B cell (primary cell): ENCODE data around the gene RUNDC1. TPM values are rescaled to one million over a fixed set of nuclear protein-coding genes. Genes with fewer than 3 reads are reported as not detected.

Experiments
- ATAC-seq: fragments of 200-7000 bp; cut with Tn5 transposase; one replicate; pipeline ENCODE4 v1.10.0; 2021; ENCODE audit warnings: low read depth, mild to moderate bottlenecking, moderate number of reproducible peaks, moderate library complexity
- CTCF ChIA-PET: fragments of 350-600 bp; sonication (Branson Sonifier 250); formaldehyde crosslinking; loops from one replicate; lab custom pipeline; 2021; ENCODE audit warnings: antibody characterized with exemption, inconsistent platforms; lab: Charles Lee
- POLR2A ChIA-PET: fragments of 350-600 bp; sonication (Branson Sonifier 250); formaldehyde crosslinking; loops from one replicate; lab custom pipeline; 2021; ENCODE audit warnings: antibody characterized with exemption; lab: Charles Lee
- DNase-seq: peaks from one replicate; pipeline ENCODE4 v3.0.0; 2013
- H2AFZ ChIP-seq: 2 replicates; pipeline ENCODE4 v1.6.1; 2012; ENCODE audit warnings: mild to moderate bottlenecking, low read depth, low read length; ENCODE audit not compliant: insufficient read depth, poor library complexity, severe bottlenecking
- H3K27ac ChIP-seq, 2 donors: 1 replicate in 1 of 2; 2 replicates in 1 of 2; pipeline ENCODE4 v1.5.1; 2012 to 2013; ENCODE audit warnings: low read length in 2 of 2, mild to moderate bottlenecking in 2 of 2, moderate library complexity in 1 of 2
- H3K27me3 ChIP-seq, 4 experiments: fragments of 200-600 bp in 1 of 4; sonication (generic) in 1 of 4; replicated peaks in 1 of 4; 1 replicate in 2 of 4; 2 replicates in 2 of 4; pipeline versions ENCODE4 v1.6.1 to v1.7.0; 2013 to 2016; ENCODE audit warnings: low read length in 3 of 4, mild to moderate bottlenecking in 2 of 4, mixed read lengths in 1 of 4, moderate library complexity in 1 of 4; ENCODE audit not compliant: insufficient read depth in 4 of 4, control insufficient read depth in 3 of 4; ENCODE audit errors: control extremely low read depth in 1 of 4
- H3K36me3 ChIP-seq, 2 experiments: replicated peaks in 1 of 2; 1 replicate in 1 of 2; 2 replicates in 1 of 2; pipeline versions ENCODE4 v1.6.1 to v1.7.1; 2013; ENCODE audit warnings: low read length in 1 of 2; ENCODE audit not compliant: insufficient read depth in 2 of 2, control insufficient read depth in 1 of 2; ENCODE audit errors: control extremely low read depth in 1 of 2, extremely low read depth in 1 of 2
- H3K4me1 ChIP-seq, 2 donors: fragments of 200-600 bp in 1 of 2; sonication (generic) in 1 of 2; 1 replicate in 1 of 2; 2 replicates in 1 of 2; pipeline versions ENCODE4 v1.5.1 to v1.6.1; 2013 to 2017; ENCODE audit warnings: low read length in 2 of 2; ENCODE audit not compliant: control insufficient read depth in 2 of 2, insufficient read depth in 2 of 2
- H3K4me2 ChIP-seq: replicated peaks from 2 replicates; pipeline ENCODE3; 2012; ENCODE audit warnings: mild to moderate bottlenecking, low read depth, low read length; ENCODE audit not compliant: poor library complexity, severe bottlenecking
- H3K4me3 ChIP-seq, 5 experiments: fragments of 200-600 bp in 1 of 5; sonication (generic) in 1 of 5; 1 replicate in 3 of 5; 2 replicates in 2 of 5; pipeline versions ENCODE4 v1.5.1 to v1.7.0; 2011 to 2016; ENCODE audit warnings: low read length in 4 of 5, mild to moderate bottlenecking in 4 of 5, low read depth in 2 of 5, control low read depth in 1 of 5, moderate library complexity in 1 of 5; ENCODE audit not compliant: insufficient read depth in 1 of 5; ENCODE audit errors: control extremely low read depth in 1 of 5, extremely low read depth in 1 of 5
- H3K79me2 ChIP-seq: fragments of 200-600 bp; sonication (generic); one replicate; pipeline ENCODE4 v1.6.0; 2016; ENCODE audit warnings: low read length; ENCODE audit not compliant: control insufficient read depth, insufficient read depth
- H3K9ac ChIP-seq: fragments of 200-600 bp; sonication (generic); 2 replicates; pipeline ENCODE4 v1.6.1; 2017; ENCODE audit warnings: mild to moderate bottlenecking, low read length, moderate library complexity
- H3K9me3 ChIP-seq, 3 donors: one replicate each; pipeline versions ENCODE4 v1.6.1 to v1.7.1; 2013; ENCODE audit warnings: low read length in 2 of 3; ENCODE audit not compliant: control insufficient read depth in 2 of 3, insufficient read depth in 1 of 3; ENCODE audit errors: control extremely low read depth in 1 of 3
- H4K20me1 ChIP-seq: 2 replicates; pipeline ENCODE4 v1.6.0; 2012; ENCODE audit warnings: mild to moderate bottlenecking, low read length; ENCODE audit not compliant: insufficient read depth, control insufficient read depth, poor library complexity, severe bottlenecking
- H3K27ac Mint-ChIP-seq: one replicate; pipeline ENCODE4 v1.8.0; 2021; ENCODE audit warnings: mixed read lengths
- H3K27me3 Mint-ChIP-seq: one replicate; pipeline ENCODE4 v1.8.0; 2021; ENCODE audit warnings: mixed read lengths
- H3K4me1 Mint-ChIP-seq: one replicate; pipeline ENCODE4 v1.8.0; 2021; ENCODE audit warnings: mixed read lengths
- H3K4me3 Mint-ChIP-seq: one replicate; pipeline ENCODE4 v1.8.0; 2021; ENCODE audit warnings: mixed read lengths
- H3K9me3 Mint-ChIP-seq: one replicate; pipeline ENCODE4 v1.8.0; 2022; ENCODE audit warnings: mixed read lengths; ENCODE audit not compliant: insufficient read depth
- EZH2 ChIP-seq: IDR thresholded peaks from 2 replicates; pipeline ENCODE4 v1.6.1; 2012; ENCODE audit warnings: borderline replicate concordance, low read depth, mild to moderate bottlenecking, moderate library complexity, low read length; ENCODE audit not compliant: insufficient read depth, poor library complexity, severe bottlenecking
- WGBS: methylation state at CpG from one replicate; pipeline ENCODE4 v1.1.5; 2013; ENCODE audit warnings: missing lambda C conversion rate; ENCODE audit not compliant: insufficient coverage; 5-methylcytosine and 5-hydroxymethylcytosine counted together
- intact Hi-C: fragments of 100-400 bp; cut with micrococcal nuclease; formaldehyde crosslinking; loops from one replicate; pipeline ENCODE4 v1.10.0; 2022
- polyA plus RNA-seq: library from polyadenylated mRNA; depleted of rRNA; stranded (reverse); fragments of >200 nt; gene quantifications from 2 replicates; pipeline ENCODE4 v1.2.3, GENCODE V29; 2012
- total RNA-seq, 2 donors: library from RNA; stranded (reverse); fragments of 120-200 nt in 1 of 2; gene quantifications; 1 replicate in 1 of 2; 2 replicates in 1 of 2; pipeline versions ENCODE4 v1.2.3 to v1.2.4, GENCODE V29; 2013 to 2022
- TF ChIP-seq, protein P1 (sequence below): fragments of 200-600 bp; IDR thresholded peaks from one replicate; pipeline ENCODE4 v1.8.0; 2022; ENCODE audit warnings: antibody characterized with exemption, mild to moderate bottlenecking

Gene RUNDC1
- total and polyA plus RNA-seq, 2 donors (not counting 1 experiment from before 2014, with no cell fraction given): 14.6 to 43.7 TPM

DNA sequence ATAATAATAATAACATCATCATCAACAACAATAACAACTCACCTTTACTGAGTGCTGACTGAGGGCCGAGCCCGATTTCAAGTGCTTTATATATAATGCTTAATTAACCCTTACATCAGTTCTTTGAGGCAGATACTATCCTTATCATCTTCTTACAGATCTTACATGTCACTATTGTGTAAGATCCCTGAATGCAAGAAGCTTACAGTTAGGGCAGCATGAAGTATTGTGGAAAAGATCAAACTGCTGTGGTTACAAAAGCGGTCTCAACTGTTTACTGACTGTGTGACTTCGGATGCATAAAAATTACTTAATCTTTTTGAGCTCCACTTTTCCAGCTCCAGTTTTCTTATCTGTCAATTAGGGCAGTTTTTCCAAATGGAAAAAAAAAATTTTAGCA is 38.6 kb downstream of the RUNDC1 start:
- Histone ChIP-seq H4K20me1 (no peaks in the 10 kb centered on the region), H3K79me2 (no peaks in the 10 kb centered on the region), H3K9ac (no peak overlapping the region), H3K27ac (no peak overlapping the region), H3K4me1 (peaks cover 9 to 17% of the 10 kb centered on the region in 2 donors), H3K27me3 (no peaks in the 10 kb centered on the region), H3K9me3 (no peaks in the 10 kb centered on the region), H3K4me2 (no peak overlapping the region), H3K36me3 (peaks cover 0 to 2% of the 10 kb centered on the region in 2 experiments), H3K4me3 (no peak overlapping the region), H2AFZ (no peak overlapping the region)
- CTCF ChIA-PET: interaction anchor here (0.6 kb wide), 1 partner anchor 80 kb away, joined by 4 read pairs; no protein-coding TSS in a partner anchor
- intact Hi-C loops: no loop called here
- DNase-seq (no peak), ATAC-seq (no peak)
- POLR2A ChIA-PET: interaction anchor here (0.6 kb wide), 1 partner anchor 191 kb away, joined by 5 read pairs; no protein-coding TSS in a partner anchor
- no peak overlapping the region for H3K4me3 Mint-ChIP-seq
- TF ChIP-seq, protein P1, sequence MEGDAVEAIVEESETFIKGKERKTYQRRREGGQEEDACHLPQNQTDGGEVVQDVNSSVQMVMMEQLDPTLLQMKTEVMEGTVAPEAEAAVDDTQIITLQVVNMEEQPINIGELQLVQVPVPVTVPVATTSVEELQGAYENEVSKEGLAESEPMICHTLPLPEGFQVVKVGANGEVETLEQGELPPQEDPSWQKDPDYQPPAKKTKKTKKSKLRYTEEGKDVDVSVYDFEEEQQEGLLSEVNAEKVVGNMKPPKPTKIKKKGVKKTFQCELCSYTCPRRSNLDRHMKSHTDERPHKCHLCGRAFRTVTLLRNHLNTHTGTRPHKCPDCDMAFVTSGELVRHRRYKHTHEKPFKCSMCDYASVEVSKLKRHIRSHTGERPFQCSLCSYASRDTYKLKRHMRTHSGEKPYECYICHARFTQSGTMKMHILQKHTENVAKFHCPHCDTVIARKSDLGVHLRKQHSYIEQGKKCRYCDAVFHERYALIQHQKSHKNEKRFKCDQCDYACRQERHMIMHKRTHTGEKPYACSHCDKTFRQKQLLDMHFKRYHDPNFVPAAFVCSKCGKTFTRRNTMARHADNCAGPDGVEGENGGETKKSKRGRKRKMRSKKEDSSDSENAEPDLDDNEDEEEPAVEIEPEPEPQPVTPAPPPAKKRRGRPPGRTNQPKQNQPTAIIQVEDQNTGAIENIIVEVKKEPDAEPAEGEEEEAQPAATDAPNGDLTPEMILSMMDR: no peak
- no peak for TF ChIP-seq EZH2
- WGBS: no CpG with 5 or more reads among the region's 4 CpGs
- H3K4me1 Mint-ChIP-seq: peaks cover 22% of the 10 kb centered on the region
- no peak overlapping the region for H3K27ac Mint-ChIP-seq
- H3K9me3 Mint-ChIP-seq: no peaks in the 10 kb centered on the region
- H3K27me3 Mint-ChIP-seq: no peaks in the 10 kb centered on the region

DNA sequence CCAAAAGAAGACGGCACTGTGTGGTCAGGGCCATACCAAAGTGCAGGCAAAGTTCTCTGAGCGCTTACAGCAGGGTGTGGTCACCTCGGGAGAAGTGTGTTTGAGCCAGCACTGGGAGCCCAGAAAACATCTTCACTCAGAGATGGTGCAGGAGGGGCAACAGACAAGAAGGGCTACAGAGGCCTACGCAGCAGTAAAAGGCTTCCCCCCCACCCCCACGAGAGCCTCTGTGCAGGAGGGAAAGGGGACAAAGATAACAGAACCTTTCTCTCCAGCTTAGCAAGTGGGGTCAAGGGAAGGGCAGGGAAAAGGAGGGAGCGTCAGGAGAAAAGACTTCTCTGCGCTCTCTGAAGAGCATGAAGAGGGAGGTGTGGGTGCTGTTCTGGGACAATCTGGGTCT is 39.1 kb downstream of the RUNDC1 start:
- H3K27ac ChIP-seq: no peak overlapping the region
- CTCF ChIA-PET: interaction anchor here (0.6 kb wide), 1 partner anchor 80 kb away, joined by 4 read pairs; no protein-coding TSS in a partner anchor
- intact Hi-C loops: no loop called here

More for the DNA sequence above, 39.1 kb downstream of the RUNDC1 start:
- Mint-ChIP-seq H3K27me3 (no peaks in the 10 kb centered on the region), H3K4me3 (peak overlapping the region; percentile 47), H3K27ac (peak overlapping the region; percentile 34), H3K9me3 (no peaks in the 10 kb centered on the region), H3K4me1 (peaks cover 27% of the 10 kb centered on the region)
- no peaks in the 10 kb centered on the region for H4K20me1 ChIP-seq
- peaks cover 9 to 22% of the 10 kb centered on the region in 2 donors for H3K4me1 ChIP-seq
- H3K79me2 ChIP-seq: no peaks in the 10 kb centered on the region
- ATAC-seq (no peak), DNase-seq (no peak)
- H3K36me3 ChIP-seq: no peaks in the 10 kb centered on the region
- H3K4me2 ChIP-seq: no peak overlapping the region
- no peak overlapping the region for H3K9ac ChIP-seq
- no peak overlapping the region for H2AFZ ChIP-seq
- H3K9me3 ChIP-seq: no peaks in the 10 kb centered on the region
- H3K27me3 ChIP-seq: no peaks in the 10 kb centered on the region
- no peak overlapping the region for H3K4me3 ChIP-seq
- POLR2A ChIA-PET: no interaction called here
- TF ChIP-seq EZH2: no peak
- TF ChIP-seq, protein P1: no peak
- 79% methylated on average over 3 of the region's 7 CpGs for WGBS
